Endometrial microvascular endothelial cells (primary cell): ENCODE data around the gene ESPN. TPM values are rescaled to one million over a fixed set of nuclear protein-coding genes. Genes with fewer than 3 reads are reported as not detected.

ENCODE experiments used
- in situ Hi-C: cut with HindIII; loops from 2 replicates; pipeline ENCODE4 v1.10.0; 2017; ENCODE audit warnings: low sequenced_read_pairs, low pct_unique_long_range_greater_than_20kb; ENCODE audit errors: inconsistent ontology term
- total RNA-seq: library from RNA; depleted of rRNA; stranded (reverse); fragments of >200 nt; gene quantifications from one replicate; pipeline ENCODE4 v1.2.3, GENCODE V29; 2015; ENCODE audit errors: inconsistent ontology term

Gene ESPN
- total RNA-seq, 1 donor from 2014 or later = 0.46 TPM

- in situ Hi-C loops = no loop called here
These were observed 35.3 kb downstream of the ESPN start for GRCh38 chr1:6459850-6460265.

- in situ Hi-C loops = no loop called here
These were observed 35.9 kb downstream of the ESPN start for GRCh38 chr1:6460301-6461050.

GRCh38 chr1:6461051-6461530 lies 36.5 kb downstream of the ESPN start:
- in situ Hi-C loops = no loop called here

- in situ Hi-C loops = no loop called here
These were observed 37.2 kb downstream of the ESPN start for GRCh38 chr1:6461538-6462411.

- in situ Hi-C loops = no loop called here
These were observed 38.0 kb downstream of the ESPN start for GRCh38 chr1:6462412-6463119.

GRCh38 chr1:6463120-6463412 lies 38.5 kb downstream of the ESPN start:
- in situ Hi-C loops = no loop called here

- in situ Hi-C loops = no loop called here
These were observed 39.9 kb downstream of the ESPN start for GRCh38 chr1:6464514-6464836.

- in situ Hi-C loops = no loop called here
These were observed 40.3 kb downstream of the ESPN start for GRCh38 chr1:6464915-6465314.

GRCh38 chr1:6465461-6466005 lies 41.0 kb downstream of the ESPN start:
- in situ Hi-C loops = no loop called here

GRCh38 chr1:6466023-6466422 lies 41.4 kb downstream of the ESPN start, which contains the start of gene TNFRSF25:
Gene TNFRSF25, minus strand, starts transcription at chr1:6466173. Its CDS starts 66 bp downstream, at chr1:6466107.
- in situ Hi-C loops = no loop called here

GRCh38 chr1:6466751-6467150 lies 42.2 kb downstream of the ESPN start:
- in situ Hi-C loops = no loop called here

- in situ Hi-C loops = no loop called here
These were observed 42.6 kb downstream of the ESPN start for GRCh38 chr1:6467224-6467623.

GRCh38 chr1:6467744-6468688 lies 43.4 kb downstream of the ESPN start:
- in situ Hi-C loops = no loop called here

GRCh38 chr1:6468729-6469461 lies 44.3 kb downstream of the ESPN start:
- in situ Hi-C loops = no loop called here

- in situ Hi-C loops = no loop called here
These were observed 45.8 kb downstream of the ESPN start for GRCh38 chr1:6470132-6471085.

GRCh38 chr1:6471086-6471969 lies 46.8 kb downstream of the ESPN start:
- in situ Hi-C loops = no loop called here
